WTC11 (cell line): ENCODE data around the gene OR10V1.

Experiments
- CBFB ChIP-seq: sonication (generic); formaldehyde crosslinking; IDR thresholded peaks from 2 replicates; pipeline ENCODE4 v1.8.1; 2022; ENCODE audit warnings: mild to moderate bottlenecking, low read depth, missing genetic modification reagents
- CTCF ChIP-seq: fragments of 200-600 bp; IDR thresholded peaks from 2 replicates; pipeline ENCODE4 v1.8.0; 2022; ENCODE audit warnings: antibody characterized with exemption
- TEAD4 ChIP-seq: sonication (generic); formaldehyde crosslinking; IDR thresholded peaks from 2 replicates; pipeline ENCODE4 v1.8.0; 2022; ENCODE audit warnings: mild to moderate bottlenecking, missing genetic modification reagents
- TP53 ChIP-seq: sonication (generic); formaldehyde crosslinking; IDR thresholded peaks from 2 replicates; pipeline ENCODE4 v1.8.1; 2023; ENCODE audit warnings: mild to moderate bottlenecking, missing genetic modification reagents

- TF ChIP-seq CBFB (CRISPR knock-in tag) = no peak
- TF ChIP-seq TP53 (CRISPR knock-in tag) = no peak
- no peak for TF ChIP-seq TEAD4
- no peak for TF ChIP-seq CTCF
Measured at GRCh38 chr11:59691156-59691555, 22.5 kb downstream of the OR10V1 start.
